Keratinocyte (primary cell): ENCODE measurements around the gene FOXJ3. TPM values are rescaled to one million over a fixed set of nuclear protein-coding genes. Genes with fewer than 3 reads are reported as not detected.

Experiments
- DNase-seq: peaks from one replicate; pipeline ENCODE4 v3.0.0-alpha.2; 2011; ENCODE audit warnings: low read depth, missing footprints, low spot score
- FAIRE-seq: peaks from 2 replicates; lab custom pipeline; 2011; peaks lifted over from hg19 to GRCh38; lab: Jason Lieb, UNC
- H2AFZ ChIP-seq: 2 replicates; pipeline ENCODE4 v1.6.0; 2012; ENCODE audit warnings: low read length, control low read depth, inconsistent platforms; ENCODE audit not compliant: control insufficient read depth
- H3K27ac ChIP-seq: 2 replicates; pipeline ENCODE4 v1.5.1; 2011; ENCODE audit warnings: low read length; ENCODE audit not compliant: control insufficient read depth, insufficient read depth
- H3K27me3 ChIP-seq: 3 replicates; pipeline ENCODE4 v1.6.0; 2011; ENCODE audit warnings: low read length; ENCODE audit not compliant: control insufficient read depth, insufficient read depth; ENCODE audit errors: extremely low read depth
- H3K36me3 ChIP-seq, 2 experiments: 2 replicates in 1 of 2; 3 replicates in 1 of 2; pipeline ENCODE4 v1.5.1; 2011; ENCODE audit warnings: low read length in 2 of 2, mild to moderate bottlenecking in 1 of 2; ENCODE audit not compliant: control insufficient read depth in 2 of 2, insufficient read depth in 2 of 2; ENCODE audit errors: extremely low read depth in 1 of 2
- H3K4me1 ChIP-seq: 3 replicates; pipeline ENCODE4 v1.5.1; 2011; ENCODE audit warnings: low read length; ENCODE audit not compliant: control insufficient read depth, insufficient read depth; ENCODE audit errors: extremely low read depth
- H3K4me2 ChIP-seq: 3 replicates; pipeline ENCODE4 v1.6.0; 2011; ENCODE audit warnings: low read depth, low read length; ENCODE audit not compliant: control insufficient read depth, insufficient read depth; ENCODE audit errors: extremely low read depth
- H3K4me3 ChIP-seq, 3 experiments: fragments of 200-600 bp in 1 of 3; sonication (generic) in 1 of 3; 2 replicates in 2 of 3; 3 replicates in 1 of 3; pipeline ENCODE4 v1.5.1; 2011 to 2016; ENCODE audit warnings: low read length in 3 of 3, mild to moderate bottlenecking in 3 of 3, control low read depth in 2 of 3, inconsistent platforms in 1 of 3, low read depth in 1 of 3, mixed read lengths in 1 of 3, mixed run types in 1 of 3, moderate library complexity in 1 of 3; ENCODE audit not compliant: control insufficient read depth in 2 of 3, insufficient read depth in 2 of 3; ENCODE audit errors: extremely low read depth in 1 of 3
- H3K79me2 ChIP-seq: 2 replicates; pipeline ENCODE4 v1.6.0; 2012; ENCODE audit warnings: low read length; ENCODE audit not compliant: control insufficient read depth, insufficient read depth
- H3K9ac ChIP-seq: 3 replicates; pipeline ENCODE4 v1.6.0; 2011; ENCODE audit warnings: low read length; ENCODE audit not compliant: control insufficient read depth, insufficient read depth; ENCODE audit errors: extremely low read depth
- H3K9me1 ChIP-seq: 3 replicates; pipeline ENCODE4 v1.6.0; 2011; ENCODE audit warnings: low read length; ENCODE audit not compliant: control insufficient read depth, insufficient read depth; ENCODE audit errors: extremely low read depth
- H3K9me3 ChIP-seq: 2 replicates; pipeline ENCODE4 v1.5.1; 2012; ENCODE audit warnings: low read depth, low read length; ENCODE audit not compliant: control insufficient read depth
- H4K20me1 ChIP-seq: 3 replicates; pipeline ENCODE4 v1.6.0; 2011; ENCODE audit warnings: low read length; ENCODE audit not compliant: control insufficient read depth, insufficient read depth; ENCODE audit errors: extremely low read depth
- EZH2 ChIP-seq: IDR thresholded peaks from one replicate; pipeline ENCODE4 v1.6.1; 2012; ENCODE audit warnings: inconsistent platforms, mild to moderate bottlenecking, low read length, moderate library complexity
- dilution Hi-C: fragments of 300-500 bp; cut with MboI; formaldehyde crosslinking; loops from one replicate; pipeline ENCODE4 v1.7.0; 2020; ENCODE audit warnings: low sequenced_read_pairs; ENCODE audit not compliant: extremely low pct_ligation_motif_present
- polyA plus RNA-seq, 5 experiments: library from polyadenylated mRNA; depleted of rRNA in 3 of 5; stranded (reverse) in 3 of 5; stranded (forward) in 1 of 5; unstranded in 1 of 5; fragments of >200 nt; gene quantifications; 1 replicate in 1 of 5; 2 replicates in 3 of 5; 3 replicates in 1 of 5; pipeline versions ENCODE4 v1.2.1 to v1.2.3, GENCODE V29; 2011 to 2012; ENCODE audit warnings: missing spikeins in 2 of 5, low read depth in 1 of 5, low replicate concordance in 1 of 5
- TF ChIP-seq, protein P1 (sequence below), 3 experiments: IDR thresholded peaks in 1 of 3; conservative IDR thresholded peaks in 1 of 3; optimal IDR thresholded peaks in 1 of 3; 2 replicates in 2 of 3; 3 replicates in 1 of 3; pipeline versions ENCODE3 to v1.5.1; 2011; ENCODE audit warnings: low read length in 3 of 3, mild to moderate bottlenecking in 3 of 3, moderate library complexity in 2 of 3, control low read depth in 1 of 3, inconsistent platforms in 1 of 3; ENCODE audit not compliant: insufficient read depth in 2 of 3; ENCODE audit errors: extremely low read depth in 1 of 3

Gene FOXJ3
- polyA plus RNA-seq, 1 donor (not counting 4 experiments of a cell fraction or from before 2014, with no cell fraction given): 40.2 TPM

DNA sequence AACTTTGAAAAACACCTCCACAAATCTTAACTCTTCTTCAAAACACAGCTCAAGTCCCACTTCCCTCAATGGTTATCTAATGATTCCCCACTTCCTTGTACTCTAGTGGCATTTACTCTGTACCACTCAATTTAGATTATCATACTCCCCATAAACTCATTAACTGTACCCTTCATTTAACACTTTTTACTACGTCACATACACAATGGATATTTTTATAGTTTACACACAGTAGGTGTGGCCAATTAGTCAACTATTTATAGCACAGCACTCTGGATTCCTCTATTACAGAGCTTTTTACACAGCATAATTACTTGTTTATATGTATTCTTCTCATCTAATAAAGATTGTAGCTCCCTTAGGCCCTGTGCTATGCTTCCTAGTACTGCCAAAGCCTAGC, 62.1 kb downstream of the FOXJ3 start:
- no peak overlapping the region for H2AFZ ChIP-seq
- H3K9me3 ChIP-seq: no peaks in the 10 kb centered on the region
- no peaks in the 10 kb centered on the region for H4K20me1 ChIP-seq
- DNase-seq (no peak), FAIRE-seq (no peak)
- no peaks in the 10 kb centered on the region for H3K4me1 ChIP-seq
- no peak overlapping the region for H3K4me3 ChIP-seq
- no peaks in the 10 kb centered on the region for H3K9me1 ChIP-seq
- peaks cover 44% of the 10 kb centered on the region for H3K79me2 ChIP-seq
- peaks cover 0 to 3% of the 10 kb centered on the region in 2 experiments for H3K36me3 ChIP-seq
- no peaks in the 10 kb centered on the region for H3K27me3 ChIP-seq
- no peak overlapping the region for H3K4me2 ChIP-seq
- no peak overlapping the region for H3K9ac ChIP-seq
- H3K27ac ChIP-seq: no peak overlapping the region
- dilution Hi-C loops: no loop called here
- TF ChIP-seq, protein P1, sequence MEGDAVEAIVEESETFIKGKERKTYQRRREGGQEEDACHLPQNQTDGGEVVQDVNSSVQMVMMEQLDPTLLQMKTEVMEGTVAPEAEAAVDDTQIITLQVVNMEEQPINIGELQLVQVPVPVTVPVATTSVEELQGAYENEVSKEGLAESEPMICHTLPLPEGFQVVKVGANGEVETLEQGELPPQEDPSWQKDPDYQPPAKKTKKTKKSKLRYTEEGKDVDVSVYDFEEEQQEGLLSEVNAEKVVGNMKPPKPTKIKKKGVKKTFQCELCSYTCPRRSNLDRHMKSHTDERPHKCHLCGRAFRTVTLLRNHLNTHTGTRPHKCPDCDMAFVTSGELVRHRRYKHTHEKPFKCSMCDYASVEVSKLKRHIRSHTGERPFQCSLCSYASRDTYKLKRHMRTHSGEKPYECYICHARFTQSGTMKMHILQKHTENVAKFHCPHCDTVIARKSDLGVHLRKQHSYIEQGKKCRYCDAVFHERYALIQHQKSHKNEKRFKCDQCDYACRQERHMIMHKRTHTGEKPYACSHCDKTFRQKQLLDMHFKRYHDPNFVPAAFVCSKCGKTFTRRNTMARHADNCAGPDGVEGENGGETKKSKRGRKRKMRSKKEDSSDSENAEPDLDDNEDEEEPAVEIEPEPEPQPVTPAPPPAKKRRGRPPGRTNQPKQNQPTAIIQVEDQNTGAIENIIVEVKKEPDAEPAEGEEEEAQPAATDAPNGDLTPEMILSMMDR (optimal IDR thresholded peaks at IDR 0.05 in 1 of 3, IDR thresholded peaks at IDR 0.05 in 1 of 3, conservative IDR thresholded peaks at IDR 0.05 in 1 of 3; ENCODE audit: extremely low read depth in 1 of 3, insufficient read depth in 2 of 3, low read length in 3 of 3): no peak
- TF ChIP-seq EZH2: no peak

DNA sequence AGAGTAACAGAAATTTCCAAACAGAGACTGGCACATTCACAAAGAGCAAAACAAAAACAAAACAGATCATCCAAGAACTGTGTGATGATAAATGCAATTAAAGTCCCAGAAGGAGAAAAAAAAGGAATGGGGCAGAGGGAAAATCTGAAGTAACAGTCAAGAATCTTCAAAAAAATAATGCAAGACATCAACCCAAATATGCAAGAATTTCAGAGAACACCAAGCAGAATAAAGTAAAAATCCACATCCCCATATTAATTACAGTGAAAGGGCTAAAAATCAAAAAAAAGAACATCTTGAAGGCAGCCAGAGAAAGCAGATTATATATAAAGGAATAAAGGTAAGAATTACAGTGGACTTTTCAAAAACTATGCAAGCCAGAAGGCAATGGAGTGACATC, 67.1 kb downstream of the FOXJ3 start:
- no peak for TF ChIP-seq EZH2
- TF ChIP-seq, protein P1 (optimal IDR thresholded peaks at IDR 0.05 in 1 of 3, IDR thresholded peaks at IDR 0.05 in 1 of 3, conservative IDR thresholded peaks at IDR 0.05 in 1 of 3; ENCODE audit: extremely low read depth in 1 of 3, insufficient read depth in 2 of 3, low read length in 3 of 3): no peak
- H4K20me1 ChIP-seq: peaks cover 6% of the 10 kb centered on the region
- H2AFZ ChIP-seq: no peak overlapping the region
- no peak overlapping the region for H3K9ac ChIP-seq
- H3K4me1 ChIP-seq: peaks cover 8% of the 10 kb centered on the region
- no peak overlapping the region for H3K27ac ChIP-seq
- DNase-seq (no peak), FAIRE-seq (no peak)
- H3K27me3 ChIP-seq: no peaks in the 10 kb centered on the region
- dilution Hi-C loops: no loop called here
- H3K4me3 ChIP-seq: no peak overlapping the region
- H3K4me2 ChIP-seq: no peak overlapping the region
- H3K9me1 ChIP-seq: peaks cover 5% of the 10 kb centered on the region
- peaks cover 61% of the 10 kb centered on the region for H3K79me2 ChIP-seq
- no peaks in the 10 kb centered on the region for H3K36me3 ChIP-seq
- no peaks in the 10 kb centered on the region for H3K9me3 ChIP-seq
